HG03064 (cell line): ENCODE results near the gene CSF1.
"Not testable (repeated sequence)": the region's sequence is repeated elsewhere in the genome, so short reads cannot be mapped to it uniquely, and the experiment has no call there.

Experiments
- ATAC-seq: cut with Tn5 transposase; IDR thresholded peaks from one replicate; pipeline ENCODE4 v1.9.1; 2021; ENCODE audit warnings: low read depth; ENCODE audit not compliant: unreplicated experiment

CSF1 gene

GRCh38 chr1:109910123-109910962 lies at the start of gene CSF1:
TSS of gene CSF1 (plus strand) at chr1:109910849. CDS start at chr1:109911024, 175 bp downstream.
- ATAC-seq, result no peak

GRCh38 chr1:109861616-109862015 lies 49.0 kb upstream of the CSF1 start:
- not testable (repeated sequence) for ATAC-seq

GRCh38 chr1:109863667-109864046 lies 47.0 kb upstream of the CSF1 start:
- ATAC-seq, result no peak

GRCh38 chr1:109864047-109864822 lies 46.4 kb upstream of the CSF1 start:
- no peak for ATAC-seq

GRCh38 chr1:109864930-109865612 lies 45.6 kb upstream of the CSF1 start:
- ATAC-seq, result no peak

GRCh38 chr1:109866071-109866470 lies 44.6 kb upstream of the CSF1 start:
- ATAC-seq, result no peak

- ATAC-seq, result no peak
Observed at GRCh38 chr1:109873278-109874175, 37.1 kb upstream of the CSF1 start.

GRCh38 chr1:109874445-109874844 lies 36.2 kb upstream of the CSF1 start:
- no peak for ATAC-seq

GRCh38 chr1:109875874-109876273 lies 34.8 kb upstream of the CSF1 start:
- ATAC-seq, result no peak

GRCh38 chr1:109876617-109877316 lies 33.9 kb upstream of the CSF1 start:
- no peak for ATAC-seq

GRCh38 chr1:109877317-109877771 lies 33.3 kb upstream of the CSF1 start:
- no peak for ATAC-seq

- no peak for ATAC-seq
Observed at GRCh38 chr1:109877776-109878175, 32.9 kb upstream of the CSF1 start.

GRCh38 chr1:109878531-109879104 lies 32.0 kb upstream of the CSF1 start:
- ATAC-seq, result no peak

GRCh38 chr1:109879371-109879770 lies 31.3 kb upstream of the CSF1 start:
- not testable (repeated sequence) for ATAC-seq

GRCh38 chr1:109879881-109880525 lies 30.6 kb upstream of the CSF1 start:
- ATAC-seq, result no peak

- no peak for ATAC-seq
Observed at GRCh38 chr1:109880971-109881894, 29.4 kb upstream of the CSF1 start.

- ATAC-seq, result no peak
Observed at GRCh38 chr1:109881906-109882287, 28.8 kb upstream of the CSF1 start.
